ENCODE data around the gene THPO. TPM values are rescaled to one million over a fixed set of nuclear protein-coding genes. Genes with fewer than 3 reads are reported as not detected.

THPO gene
- total and polyA plus RNA-seq, 9 of the 15 experiments (the other 6 are each of a cell fraction or from before 2014, with no cell fraction given), result 0.11 to 1.1 (median 0.35) TPM; not detected in 1

DNA sequence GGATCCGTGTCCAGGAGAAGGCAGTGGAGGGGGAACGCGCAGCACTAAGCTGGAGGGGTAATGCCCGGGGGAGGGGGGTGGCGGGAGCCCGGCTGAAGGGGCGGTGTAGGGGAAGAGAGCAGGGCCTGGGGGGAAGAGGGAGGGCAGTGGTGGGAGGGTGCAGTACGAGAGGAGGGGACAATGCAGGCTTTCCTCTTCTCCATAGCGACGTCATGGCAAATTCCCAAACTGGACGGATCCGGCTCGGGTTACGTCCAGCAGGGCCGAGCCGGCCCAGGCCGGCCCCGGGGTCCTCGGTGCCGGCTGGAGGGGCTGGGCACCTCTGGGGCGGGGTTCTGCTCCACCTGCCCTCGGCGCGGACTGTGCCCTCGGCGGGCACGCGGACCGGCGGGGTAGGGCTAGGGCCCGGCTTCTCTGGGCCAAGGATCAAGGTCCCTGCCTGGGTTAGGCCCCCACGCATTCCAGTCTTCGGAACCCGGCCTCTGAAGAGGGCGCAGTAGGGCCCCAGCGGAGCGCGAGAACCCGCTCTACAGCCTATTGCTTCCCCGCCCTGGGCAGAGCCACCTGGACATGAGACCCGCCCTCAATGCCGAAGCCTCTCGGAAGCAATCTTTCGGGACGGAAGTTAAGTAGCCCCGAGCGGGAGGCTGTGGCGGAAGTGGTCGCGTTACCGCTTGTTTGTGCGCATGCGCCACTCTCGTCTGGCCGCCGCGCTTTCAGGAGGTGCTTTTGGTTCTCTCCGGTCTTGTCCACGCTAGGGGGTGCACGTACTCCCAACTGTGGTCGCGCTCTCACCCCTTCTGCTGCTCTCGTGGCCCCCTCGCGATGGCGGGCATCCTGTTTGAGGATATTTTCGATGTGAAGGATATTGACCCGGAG, 15.1 kb downstream of the THPO start (continued):
- TF ChIP-seq, protein P1, sequence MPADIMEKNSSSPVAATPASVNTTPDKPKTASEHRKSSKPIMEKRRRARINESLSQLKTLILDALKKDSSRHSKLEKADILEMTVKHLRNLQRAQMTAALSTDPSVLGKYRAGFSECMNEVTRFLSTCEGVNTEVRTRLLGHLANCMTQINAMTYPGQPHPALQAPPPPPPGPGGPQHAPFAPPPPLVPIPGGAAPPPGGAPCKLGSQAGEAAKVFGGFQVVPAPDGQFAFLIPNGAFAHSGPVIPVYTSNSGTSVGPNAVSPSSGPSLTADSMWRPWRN (IDR thresholded peaks at IDR 0.05; ENCODE audit: low read depth), result no peak
- TF ChIP-seq, protein P2, sequence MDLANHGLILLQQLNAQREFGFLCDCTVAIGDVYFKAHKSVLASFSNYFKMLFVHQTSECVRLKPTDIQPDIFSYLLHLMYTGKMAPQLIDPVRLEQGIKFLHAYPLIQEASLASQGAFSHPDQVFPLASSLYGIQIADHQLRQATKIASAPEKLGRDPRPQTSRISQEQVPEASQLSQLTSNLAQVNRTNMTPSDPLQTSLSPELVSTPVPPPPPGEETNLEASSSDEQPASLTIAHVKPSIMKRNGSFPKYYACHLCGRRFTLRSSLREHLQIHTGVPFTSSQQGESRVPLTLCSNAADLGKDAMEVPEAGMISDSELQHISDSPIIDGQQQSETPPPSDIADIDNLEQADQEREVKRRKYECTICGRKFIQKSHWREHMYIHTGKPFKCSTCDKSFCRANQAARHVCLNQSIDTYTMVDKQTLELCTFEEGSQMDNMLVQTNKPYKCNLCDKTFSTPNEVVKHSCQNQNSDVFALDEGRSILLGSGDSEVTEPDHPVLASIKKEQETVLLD (IDR thresholded peaks at IDR 0.05), result peak; percentile 99
- TF ChIP-seq NR3C1 (CRISPR knock-in tag; IDR thresholded peaks at IDR 0.05) (no peak; the same call in 1 of the 2 replicates), MEF2A (IDR thresholded peaks at IDR 0.05; ENCODE audit: control insufficient read depth, low read depth, low read length) (no peak), ZSCAN29 (IDR thresholded peaks at IDR 0.05) (no peak), HDAC1 (IDR thresholded peaks at IDR 0.05) (peak in 1 of 2 experiments; percentile 59; a peak in 2 of 4 replicates), ZNF133 (CRISPR knock-in tag; IDR thresholded peaks at IDR 0.05) (no peak), EP300 (IDR thresholded peaks at IDR 0.05; ENCODE audit: low read length) (no peak), ZNF143 (CRISPR knock-in tag; IDR thresholded peaks at IDR 0.05) (no peak), EZH2 (IDR thresholded peaks at IDR 0.05; ENCODE audit: borderline replicate concordance, low read depth, low read length) (no peak), NR4A1 (CRISPR knock-in tag; IDR thresholded peaks at IDR 0.05) (no peak), NR4A1 (tag; IDR thresholded peaks at IDR 0.05) (no peak), POLR2B (IDR thresholded peaks at IDR 0.05; ENCODE audit: low read depth, partially characterized antibody) (peak; percentile 91), GABPB2 (CRISPR knock-in tag; conservative IDR thresholded peaks at IDR 0.05) (no peak), ZNF668 (CRISPR knock-in tag; IDR thresholded peaks at IDR 0.05) (no peak), CC2D1A (IDR thresholded peaks at IDR 0.05) (0 out of 2 replicates have a peak, but pooled peaks have one; percentile 51)
- TF ChIP-seq, protein P3, sequence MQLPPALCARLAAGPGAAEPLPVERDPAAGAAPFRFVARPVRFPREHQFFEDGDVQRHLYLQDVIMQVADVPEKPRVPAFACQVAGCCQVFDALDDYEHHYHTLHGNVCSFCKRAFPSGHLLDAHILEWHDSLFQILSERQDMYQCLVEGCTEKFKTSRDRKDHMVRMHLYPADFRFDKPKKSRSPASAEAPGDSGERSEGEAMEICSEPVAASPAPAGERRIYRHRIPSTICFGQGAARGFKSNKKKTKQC (CRISPR knock-in tag; IDR thresholded peaks at IDR 0.05), result no peak; the same call in 1 of the 2 replicates
- TF ChIP-seq, protein P4, sequence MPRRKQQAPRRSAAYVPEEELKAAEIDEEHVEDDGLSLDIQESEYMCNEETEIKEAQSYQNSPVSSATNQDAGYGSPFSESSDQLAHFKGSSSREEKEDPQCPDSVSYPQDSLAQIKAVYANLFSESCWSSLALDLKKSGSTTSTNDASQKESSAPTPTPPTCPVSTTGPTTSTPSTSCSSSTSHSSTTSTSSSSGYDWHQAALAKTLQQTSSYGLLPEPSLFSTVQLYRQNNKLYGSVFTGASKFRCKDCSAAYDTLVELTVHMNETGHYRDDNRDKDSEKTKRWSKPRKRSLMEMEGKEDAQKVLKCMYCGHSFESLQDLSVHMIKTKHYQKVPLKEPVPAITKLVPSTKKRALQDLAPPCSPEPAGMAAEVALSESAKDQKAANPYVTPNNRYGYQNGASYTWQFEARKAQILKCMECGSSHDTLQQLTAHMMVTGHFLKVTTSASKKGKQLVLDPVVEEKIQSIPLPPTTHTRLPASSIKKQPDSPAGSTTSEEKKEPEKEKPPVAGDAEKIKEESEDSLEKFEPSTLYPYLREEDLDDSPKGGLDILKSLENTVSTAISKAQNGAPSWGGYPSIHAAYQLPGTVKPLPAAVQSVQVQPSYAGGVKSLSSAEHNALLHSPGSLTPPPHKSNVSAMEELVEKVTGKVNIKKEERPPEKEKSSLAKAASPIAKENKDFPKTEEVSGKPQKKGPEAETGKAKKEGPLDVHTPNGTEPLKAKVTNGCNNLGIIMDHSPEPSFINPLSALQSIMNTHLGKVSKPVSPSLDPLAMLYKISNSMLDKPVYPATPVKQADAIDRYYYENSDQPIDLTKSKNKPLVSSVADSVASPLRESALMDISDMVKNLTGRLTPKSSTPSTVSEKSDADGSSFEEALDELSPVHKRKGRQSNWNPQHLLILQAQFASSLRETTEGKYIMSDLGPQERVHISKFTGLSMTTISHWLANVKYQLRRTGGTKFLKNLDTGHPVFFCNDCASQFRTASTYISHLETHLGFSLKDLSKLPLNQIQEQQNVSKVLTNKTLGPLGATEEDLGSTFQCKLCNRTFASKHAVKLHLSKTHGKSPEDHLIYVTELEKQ (CRISPR knock-in tag; IDR thresholded peaks at IDR 0.05), result no peak
- TF ChIP-seq, protein P5, sequence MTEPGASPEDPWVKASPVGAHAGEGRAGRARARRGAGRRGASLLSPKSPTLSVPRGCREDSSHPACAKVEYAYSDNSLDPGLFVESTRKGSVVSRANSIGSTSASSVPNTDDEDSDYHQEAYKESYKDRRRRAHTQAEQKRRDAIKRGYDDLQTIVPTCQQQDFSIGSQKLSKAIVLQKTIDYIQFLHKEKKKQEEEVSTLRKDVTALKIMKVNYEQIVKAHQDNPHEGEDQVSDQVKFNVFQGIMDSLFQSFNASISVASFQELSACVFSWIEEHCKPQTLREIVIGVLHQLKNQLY (CRISPR knock-in tag; conservative IDR thresholded peaks at IDR 0.05), result no peak
- TF ChIP-seq, protein P6, sequence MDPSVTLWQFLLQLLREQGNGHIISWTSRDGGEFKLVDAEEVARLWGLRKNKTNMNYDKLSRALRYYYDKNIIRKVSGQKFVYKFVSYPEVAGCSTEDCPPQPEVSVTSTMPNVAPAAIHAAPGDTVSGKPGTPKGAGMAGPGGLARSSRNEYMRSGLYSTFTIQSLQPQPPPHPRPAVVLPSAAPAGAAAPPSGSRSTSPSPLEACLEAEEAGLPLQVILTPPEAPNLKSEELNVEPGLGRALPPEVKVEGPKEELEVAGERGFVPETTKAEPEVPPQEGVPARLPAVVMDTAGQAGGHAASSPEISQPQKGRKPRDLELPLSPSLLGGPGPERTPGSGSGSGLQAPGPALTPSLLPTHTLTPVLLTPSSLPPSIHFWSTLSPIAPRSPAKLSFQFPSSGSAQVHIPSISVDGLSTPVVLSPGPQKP (CRISPR knock-in tag; IDR thresholded peaks at IDR 0.05), result no peak

Data from K562 (cell line).